Calu3 (cell line): ENCODE data around the gene VWCE. TPM values are rescaled to one million over a fixed set of nuclear protein-coding genes. Genes with fewer than 3 reads are reported as not detected.
"Not testable (repeated sequence)": the region's sequence is repeated elsewhere in the genome, so short reads cannot be mapped to it uniquely, and the experiment has no call there.

Experiments used
- BruUV-seq: library from RNA; stranded (reverse); fragments of 400-500 nt; replicated peaks from 2 replicates; lab custom pipeline; 2021; lab: Mats Ljungman, UMichigan
- CTCF ChIA-PET: fragments of 300-600 bp; sonication (Branson Sonifier 250); formaldehyde crosslinking; loops from one replicate; lab custom pipeline; 2022; ENCODE audit warnings: antibody characterized with exemption; lab: Charles Lee
- DNase-seq: peaks from one replicate; pipeline ENCODE4 v3.0.0; 2022
- H3K27ac Mint-ChIP-seq: one replicate; pipeline ENCODE4 v1.8.0; 2022; ENCODE audit warnings: mixed read lengths; ENCODE audit not compliant: unreplicated experiment
- H3K27me3 Mint-ChIP-seq: one replicate; pipeline ENCODE4 v1.8.0; 2022; ENCODE audit warnings: mixed read lengths; ENCODE audit not compliant: unreplicated experiment
- H3K36me3 Mint-ChIP-seq: one replicate; pipeline ENCODE4 v1.8.0; 2022; ENCODE audit warnings: mild to moderate bottlenecking, moderate library complexity, mixed read lengths; ENCODE audit not compliant: insufficient read depth, unreplicated experiment
- H3K4me1 Mint-ChIP-seq: one replicate; pipeline ENCODE4 v1.8.0; 2022; ENCODE audit warnings: mild to moderate bottlenecking, low read depth, mixed read lengths; ENCODE audit not compliant: unreplicated experiment
- H3K4me3 Mint-ChIP-seq: one replicate; pipeline ENCODE4 v1.8.0; 2022; ENCODE audit warnings: mild to moderate bottlenecking, low read depth, moderate library complexity, mixed read lengths; ENCODE audit not compliant: unreplicated experiment
- H3K9me3 Mint-ChIP-seq: one replicate; pipeline ENCODE4 v1.8.0; 2022; ENCODE audit warnings: low read depth, mixed read lengths; ENCODE audit not compliant: unreplicated experiment
- intact Hi-C: fragments of 100-400 bp; cut with micrococcal nuclease; formaldehyde crosslinking; loops from one replicate; pipeline ENCODE4 v1.10.0; 2022; ENCODE audit not compliant: unreplicated experiment
- total RNA-seq: library from RNA; stranded (reverse); gene quantifications from 2 replicates; pipeline ENCODE4 v1.2.3, GENCODE V29; 2022

Gene VWCE
- total RNA-seq, 1 experiment from 2014 or later, result 0.66 TPM

GRCh38 chr11:61250796-61251765 is 44.0 kb downstream of the VWCE start:
- H3K4me3 Mint-ChIP-seq, H3K9me3 Mint-ChIP-seq, H3K4me1 Mint-ChIP-seq, DNase-seq, H3K27ac Mint-ChIP-seq, H3K36me3 Mint-ChIP-seq, BruUV-seq: not testable (repeated sequence)
- CTCF ChIA-PET, result interaction anchor here (0.7 to 0.9 kb wide), 3 partner anchors 19 to 448 kb away, joined by 3 to 4 read pairs (median 4); no protein-coding TSS in a partner anchor
- intact Hi-C loops, result loop anchor here (10.0 kb wide), 2 partner anchors 84 to 134 kb away; partner anchors contain the start of genes DDB1 and TKFC
- H3K27me3 Mint-ChIP-seq, result peaks cover 68% of the 10 kb centered on the region

- H3K36me3 Mint-ChIP-seq, DNase-seq, H3K4me1 Mint-ChIP-seq, H3K4me3 Mint-ChIP-seq, BruUV-seq, H3K9me3 Mint-ChIP-seq, H3K27ac Mint-ChIP-seq, intact Hi-C loops, CTCF ChIA-PET: not testable (repeated sequence)
- peaks cover 62% of the 10 kb centered on the region for H3K27me3 Mint-ChIP-seq
These were observed 45.9 kb downstream of the VWCE start for GRCh38 chr11:61249201-61249600.

- H3K9me3 Mint-ChIP-seq, BruUV-seq, H3K27ac Mint-ChIP-seq, CTCF ChIA-PET, H3K36me3 Mint-ChIP-seq, DNase-seq, H3K4me3 Mint-ChIP-seq, intact Hi-C loops, H3K4me1 Mint-ChIP-seq: not testable (repeated sequence)
- H3K27me3 Mint-ChIP-seq, result peaks cover 51% of the 10 kb centered on the region
These were observed 47.0 kb downstream of the VWCE start for GRCh38 chr11:61248071-61248470.

- intact Hi-C loops, H3K36me3 Mint-ChIP-seq, H3K4me3 Mint-ChIP-seq, H3K27ac Mint-ChIP-seq, H3K9me3 Mint-ChIP-seq, CTCF ChIA-PET, DNase-seq, H3K4me1 Mint-ChIP-seq, BruUV-seq: not testable (repeated sequence)
- peaks cover 35% of the 10 kb centered on the region for H3K27me3 Mint-ChIP-seq
These were observed 49.7 kb downstream of the VWCE start for GRCh38 chr11:61245284-61245964.

GRCh38 chr11:61241526-61241925 is 53.6 kb downstream of the VWCE start:
- BruUV-seq, H3K36me3 Mint-ChIP-seq, H3K4me3 Mint-ChIP-seq, CTCF ChIA-PET, H3K9me3 Mint-ChIP-seq, H3K27ac Mint-ChIP-seq, intact Hi-C loops, H3K4me1 Mint-ChIP-seq, DNase-seq: not testable (repeated sequence)
- H3K27me3 Mint-ChIP-seq, result peaks cover 12% of the 10 kb centered on the region

- DNase-seq, H3K9me3 Mint-ChIP-seq, H3K27ac Mint-ChIP-seq, H3K36me3 Mint-ChIP-seq, H3K4me3 Mint-ChIP-seq, intact Hi-C loops, H3K4me1 Mint-ChIP-seq, BruUV-seq, CTCF ChIA-PET: not testable (repeated sequence)
- peaks cover 12% of the 10 kb centered on the region for H3K27me3 Mint-ChIP-seq
These were observed 54.2 kb downstream of the VWCE start, which contains the start of gene PGA5 for GRCh38 chr11:61240875-61241274. TSS of gene PGA5 (plus strand) at chr11:61241175. CDS start at chr11:61241227, 52 bp downstream.

GRCh38 chr11:61240288-61240687 is 54.8 kb downstream of the VWCE start:
- H3K27me3 Mint-ChIP-seq, result peaks cover 12% of the 10 kb centered on the region
- DNase-seq, H3K9me3 Mint-ChIP-seq, intact Hi-C loops, BruUV-seq, H3K36me3 Mint-ChIP-seq, CTCF ChIA-PET, H3K4me3 Mint-ChIP-seq, H3K27ac Mint-ChIP-seq, H3K4me1 Mint-ChIP-seq: not testable (repeated sequence)

GRCh38 chr11:61237130-61237529 is 58.0 kb downstream of the VWCE start:
- peaks cover 12% of the 10 kb centered on the region for H3K27me3 Mint-ChIP-seq
- H3K4me3 Mint-ChIP-seq, H3K27ac Mint-ChIP-seq, CTCF ChIA-PET, H3K4me1 Mint-ChIP-seq, BruUV-seq, H3K9me3 Mint-ChIP-seq, H3K36me3 Mint-ChIP-seq, intact Hi-C loops, DNase-seq: not testable (repeated sequence)

- H3K36me3 Mint-ChIP-seq, H3K27me3 Mint-ChIP-seq, DNase-seq, BruUV-seq, intact Hi-C loops, H3K4me3 Mint-ChIP-seq, H3K9me3 Mint-ChIP-seq, H3K27ac Mint-ChIP-seq, H3K4me1 Mint-ChIP-seq, CTCF ChIA-PET: not testable (repeated sequence)
These were observed 62.5 kb downstream of the VWCE start for GRCh38 chr11:61232548-61233145.
